HG03045 (cell line): ENCODE measurements around the gene NAIP.
"Not testable (repeated sequence)": the region's sequence is repeated elsewhere in the genome, so short reads cannot be mapped to it uniquely, and the experiment has no call there.

Source experiments
- ATAC-seq: cut with Tn5 transposase; IDR thresholded peaks from one replicate; pipeline ENCODE4 v1.9.1; 2021; ENCODE audit warnings: mild to moderate bottlenecking, moderate library complexity; ENCODE audit not compliant: unreplicated experiment

NAIP gene, protein sequence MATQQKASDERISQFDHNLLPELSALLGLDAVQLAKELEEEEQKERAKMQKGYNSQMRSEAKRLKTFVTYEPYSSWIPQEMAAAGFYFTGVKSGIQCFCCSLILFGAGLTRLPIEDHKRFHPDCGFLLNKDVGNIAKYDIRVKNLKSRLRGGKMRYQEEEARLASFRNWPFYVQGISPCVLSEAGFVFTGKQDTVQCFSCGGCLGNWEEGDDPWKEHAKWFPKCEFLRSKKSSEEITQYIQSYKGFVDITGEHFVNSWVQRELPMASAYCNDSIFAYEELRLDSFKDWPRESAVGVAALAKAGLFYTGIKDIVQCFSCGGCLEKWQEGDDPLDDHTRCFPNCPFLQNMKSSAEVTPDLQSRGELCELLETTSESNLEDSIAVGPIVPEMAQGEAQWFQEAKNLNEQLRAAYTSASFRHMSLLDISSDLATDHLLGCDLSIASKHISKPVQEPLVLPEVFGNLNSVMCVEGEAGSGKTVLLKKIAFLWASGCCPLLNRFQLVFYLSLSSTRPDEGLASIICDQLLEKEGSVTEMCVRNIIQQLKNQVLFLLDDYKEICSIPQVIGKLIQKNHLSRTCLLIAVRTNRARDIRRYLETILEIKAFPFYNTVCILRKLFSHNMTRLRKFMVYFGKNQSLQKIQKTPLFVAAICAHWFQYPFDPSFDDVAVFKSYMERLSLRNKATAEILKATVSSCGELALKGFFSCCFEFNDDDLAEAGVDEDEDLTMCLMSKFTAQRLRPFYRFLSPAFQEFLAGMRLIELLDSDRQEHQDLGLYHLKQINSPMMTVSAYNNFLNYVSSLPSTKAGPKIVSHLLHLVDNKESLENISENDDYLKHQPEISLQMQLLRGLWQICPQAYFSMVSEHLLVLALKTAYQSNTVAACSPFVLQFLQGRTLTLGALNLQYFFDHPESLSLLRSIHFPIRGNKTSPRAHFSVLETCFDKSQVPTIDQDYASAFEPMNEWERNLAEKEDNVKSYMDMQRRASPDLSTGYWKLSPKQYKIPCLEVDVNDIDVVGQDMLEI (N-terminal part only)

DNA sequence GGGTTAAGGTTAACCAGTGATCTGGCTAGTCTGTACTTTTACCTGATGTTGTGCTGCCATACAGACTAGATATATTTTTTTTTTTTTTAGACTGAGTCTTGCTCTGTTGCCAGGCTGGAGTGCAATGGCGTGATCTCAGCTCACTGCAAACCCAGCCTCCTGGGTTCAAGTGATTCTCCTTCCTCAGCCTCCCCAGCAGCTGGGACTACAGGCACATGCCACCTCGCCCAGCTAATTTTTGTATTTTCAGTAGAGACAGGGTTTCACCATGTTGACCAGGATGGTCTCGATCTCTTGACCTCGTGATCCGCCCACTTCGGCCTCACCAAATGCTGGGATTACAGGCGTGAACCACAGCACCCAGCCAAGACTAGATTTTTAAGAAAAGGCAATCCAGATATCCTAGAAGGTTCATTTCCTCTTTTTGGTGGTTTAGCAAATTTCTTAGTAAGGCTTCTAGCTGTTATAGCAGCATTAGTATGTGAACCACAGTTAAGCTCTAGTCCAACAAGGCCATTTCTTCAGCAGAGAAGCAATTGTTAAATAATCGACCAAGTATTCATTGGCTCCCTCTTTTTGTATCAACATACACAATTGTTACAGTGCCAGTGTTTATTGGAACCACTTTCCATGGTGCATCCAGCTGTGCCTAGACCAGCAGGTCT is at the start of gene NAIP:
TSS of gene NAIP (minus strand) at position 51 of the 665 bp plus-strand sequence. CDS start 12,424 bp downstream, outside the sequence.
- ATAC-seq: not testable (repeated sequence)

- ATAC-seq: peak; percentile 99
These were observed 42.3 kb upstream of the NAIP start, which contains the start of gene GTF2H2 for GRCh38 chr5:71067262-71067928. Gene GTF2H2, minus strand, starts transcription at chr5:71067676. Its CDS starts 4,913 bp downstream, at chr5:71062763.

DNA sequence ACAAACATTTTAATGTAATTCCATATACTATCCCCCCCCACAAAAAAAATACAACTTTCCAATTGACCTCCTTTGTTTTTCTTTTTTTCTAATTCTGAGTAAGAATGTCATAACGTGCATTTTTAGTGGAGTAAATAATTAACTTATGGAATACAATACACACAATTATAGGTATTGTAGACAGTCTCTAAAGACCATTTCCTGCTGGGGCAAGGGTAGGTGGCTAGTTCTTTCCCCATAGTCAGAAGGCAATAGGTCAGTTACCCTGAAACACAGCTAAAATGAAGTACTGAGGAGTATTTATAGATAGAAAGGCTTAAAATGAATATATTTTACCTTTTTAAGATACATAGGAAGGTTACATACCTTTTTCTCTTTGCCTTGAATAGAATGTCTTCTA is 36.2 kb upstream of the NAIP start:
- not testable (repeated sequence) for ATAC-seq

- not testable (repeated sequence) for ATAC-seq
These were observed 34.3 kb upstream of the NAIP start for GRCh38 chr5:71059426-71059825.

DNA sequence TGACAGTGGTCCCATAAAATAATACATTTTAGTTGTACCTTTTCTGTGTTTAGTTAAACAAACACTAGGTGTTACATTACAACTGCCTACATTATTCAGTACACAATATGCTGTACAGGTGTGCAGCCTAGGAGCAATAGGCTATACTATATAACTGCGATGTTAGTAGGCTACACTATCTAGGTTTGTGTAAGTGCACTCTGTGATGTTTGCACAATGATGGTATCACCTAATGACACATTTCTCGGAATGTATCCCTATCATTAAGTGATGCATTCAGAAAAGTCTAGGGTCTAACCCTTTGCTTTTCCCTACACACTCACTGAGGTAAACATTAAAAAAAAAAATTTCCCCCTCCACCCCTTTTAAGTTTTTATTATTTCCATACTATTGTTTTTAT is 19.7 kb upstream of the NAIP start:
- not testable (repeated sequence) for ATAC-seq

DNA sequence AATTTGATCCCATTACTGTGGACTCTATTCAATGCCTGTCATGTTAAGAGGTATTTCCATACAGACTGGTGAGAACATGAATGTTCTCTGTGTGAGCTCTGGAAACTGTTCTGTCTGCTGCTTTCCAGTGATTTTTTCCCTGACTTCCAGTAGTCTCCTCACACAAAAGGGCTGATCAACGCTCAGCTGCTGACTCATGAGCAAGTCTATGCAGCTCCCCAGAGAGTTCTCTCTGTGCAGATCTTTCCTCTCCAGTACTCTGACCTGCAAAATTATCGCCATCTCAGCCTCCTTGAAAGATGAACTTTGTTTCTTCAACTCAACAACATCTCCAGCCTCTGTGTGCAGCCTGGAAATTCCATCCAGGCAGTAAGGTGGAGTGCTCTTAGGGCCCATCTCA is 19.0 kb upstream of the NAIP start:
- not testable (repeated sequence) for ATAC-seq

- ATAC-seq: not testable (repeated sequence)
These were observed 6.1 kb upstream of the NAIP start for GRCh38 chr5:71031046-71031776.

DNA sequence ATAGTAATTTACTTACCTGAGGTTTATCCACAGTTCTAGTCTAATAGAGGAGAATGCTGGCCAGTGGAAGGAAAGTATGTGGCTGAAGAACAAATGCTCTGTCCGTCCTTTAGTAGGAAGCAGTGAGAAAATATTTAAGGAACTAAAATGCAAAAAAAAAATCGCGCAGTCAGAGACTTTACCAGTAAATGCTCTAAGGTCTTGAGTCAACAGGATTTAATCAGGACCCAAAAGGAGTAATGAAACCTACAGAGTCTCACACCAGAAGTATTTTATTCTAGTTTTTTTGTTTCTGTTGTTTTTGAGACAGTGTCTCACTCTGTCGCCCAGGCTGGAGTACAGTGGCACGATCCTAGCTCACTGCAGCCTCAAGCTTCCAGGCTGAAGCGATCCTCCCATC is 4.5 kb downstream of the NAIP start:
- ATAC-seq: not testable (repeated sequence)

GRCh38 chr5:71018376-71019005 is 6.6 kb downstream of the NAIP start:
- not testable (repeated sequence) for ATAC-seq

GRCh38 chr5:71014176-71014575 is 11.0 kb downstream of the NAIP start:
- ATAC-seq: no peak

DNA sequence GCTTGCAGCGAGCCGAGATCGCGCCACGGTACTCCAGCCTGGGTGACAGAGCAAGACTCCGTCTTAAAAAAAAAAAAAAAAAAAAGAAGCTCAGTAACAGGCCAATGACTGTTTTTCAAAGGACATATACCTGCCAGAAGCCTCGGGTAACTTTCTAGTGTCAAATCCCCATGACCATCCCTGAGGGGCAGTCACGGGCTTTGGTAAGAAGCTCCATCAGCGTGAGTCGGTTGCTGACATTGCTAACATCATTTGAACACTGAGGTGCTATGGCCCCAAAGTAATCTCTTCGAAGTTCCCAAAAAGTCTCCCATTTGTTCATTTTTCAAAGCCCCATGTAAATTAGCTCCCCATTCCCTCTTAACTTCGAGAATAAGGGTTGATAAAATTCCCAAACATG is 11.6 kb downstream of the NAIP start:
- ATAC-seq: no peak

DNA sequence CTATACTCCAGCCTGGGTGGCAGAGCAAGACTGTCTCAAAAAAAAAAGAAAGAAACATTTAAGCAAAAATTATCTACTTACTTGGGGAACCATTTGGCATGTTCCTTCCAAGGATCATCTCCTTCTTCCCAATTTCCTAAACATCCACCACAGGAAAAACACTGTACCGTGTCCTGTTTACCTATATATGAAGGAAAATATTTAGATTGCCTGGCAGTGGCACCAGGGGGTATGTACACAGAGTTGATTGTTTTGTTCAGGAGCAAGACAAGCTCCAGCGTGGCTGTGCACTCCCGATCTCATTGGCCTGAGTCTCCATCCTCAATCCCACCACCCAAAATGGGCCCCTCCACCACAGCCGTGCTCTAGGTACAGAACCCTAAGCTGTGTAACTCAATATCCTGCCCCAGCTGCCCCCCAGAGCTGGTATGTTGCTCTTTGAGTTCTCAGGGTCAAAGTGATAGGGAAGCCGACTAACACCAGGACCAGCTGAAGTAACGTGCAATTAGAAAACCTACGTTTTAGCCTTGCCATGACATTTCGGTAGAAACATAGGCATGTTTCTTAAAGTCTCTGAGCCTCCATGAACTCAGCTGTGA is 13.8 kb downstream of the NAIP start:
- no peak for ATAC-seq

DNA sequence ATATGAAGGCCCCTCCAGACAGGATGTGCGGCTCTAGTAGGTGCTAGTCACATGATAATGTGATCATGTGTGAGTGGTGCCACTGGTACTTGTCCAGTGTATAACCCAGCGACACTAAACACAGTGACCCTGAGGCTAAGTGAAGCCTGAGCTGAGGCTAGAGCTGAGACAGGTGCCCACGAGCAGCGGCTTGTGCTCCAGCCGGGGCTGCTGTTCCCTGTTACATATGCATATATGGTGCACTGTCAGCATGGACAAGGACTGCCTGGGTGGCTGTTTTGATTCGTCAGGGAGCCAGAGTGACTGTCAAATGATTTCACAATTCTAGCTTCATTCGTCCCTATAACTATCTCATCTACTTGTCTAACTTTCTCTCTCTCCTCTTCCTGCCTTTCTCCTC is 18.2 kb downstream of the NAIP start:
- ATAC-seq: not testable (repeated sequence)

DNA sequence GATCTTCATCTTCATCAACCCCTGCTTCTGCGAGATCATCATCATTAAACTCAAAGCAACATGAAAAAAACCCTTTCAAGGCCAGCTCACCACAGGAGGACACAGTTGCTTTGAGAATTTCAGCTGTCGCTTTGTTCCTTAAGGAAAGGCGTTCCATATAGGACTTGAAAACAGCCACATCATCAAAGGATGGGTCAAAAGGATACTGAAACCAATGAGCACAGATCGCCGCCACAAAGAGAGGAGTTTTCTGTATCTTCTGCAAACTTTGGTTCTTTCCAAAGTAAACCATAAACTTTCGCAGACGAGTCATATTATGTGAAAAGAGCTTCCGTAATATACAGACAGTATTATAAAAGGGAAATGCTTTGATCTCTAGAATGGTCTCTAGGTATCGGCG is 40.3 kb downstream of the NAIP start:
- ATAC-seq: not testable (repeated sequence)

GRCh38 chr5:70967220-70967619 is 57.9 kb downstream of the NAIP start:
- ATAC-seq: not testable (repeated sequence)

GRCh38 chr5:70964531-70964930 is 60.6 kb downstream of the NAIP start:
- ATAC-seq: not testable (repeated sequence)

GRCh38 chr5:70953068-70953467 is 72.1 kb downstream of the NAIP start:
- ATAC-seq: not testable (repeated sequence)

DNA sequence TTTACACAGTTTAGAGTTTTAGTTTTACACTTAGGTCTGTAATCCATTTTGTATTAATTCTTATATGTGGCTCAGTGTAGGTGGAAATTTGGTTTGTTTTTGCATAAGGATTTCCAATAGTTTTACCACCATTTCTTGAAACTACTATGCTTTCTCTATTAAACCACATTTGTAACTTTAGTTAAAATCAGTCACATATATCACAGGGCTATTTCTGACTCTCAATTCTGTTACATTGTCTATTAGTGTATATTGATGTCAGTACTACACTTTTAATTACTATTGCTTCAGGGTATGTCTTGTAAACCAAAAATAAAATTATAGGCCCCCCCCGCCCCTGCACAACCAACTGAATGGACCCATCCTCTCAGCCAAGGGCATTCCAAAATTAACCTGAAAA is 92.6 kb downstream of the NAIP start:
- not testable (repeated sequence) for ATAC-seq
